ENCODE data around the gene HS1BP3.

- no peak for TF ChIP-seq CTCF (IDR thresholded peaks at IDR 0.05 in 4 of 5, conservative IDR thresholded peaks at IDR 0.05 in 1 of 5)
- TF ChIP-seq POLR2A (IDR thresholded peaks at IDR 0.05) = no peak
Observed at GRCh38 chr2:20632446-20632990, 18.4 kb downstream of the HS1BP3 start.

All from gastrocnemius medialis (tissue), 4 donors.